B cell (primary cell): Measurements from ENCODE around the gene SMARCC2. TPM values are rescaled to one million over a fixed set of nuclear protein-coding genes. Genes with fewer than 3 reads are reported as not detected.

ENCODE experiments used
- ATAC-seq: fragments of 200-7000 bp; cut with Tn5 transposase; one replicate; pipeline ENCODE4 v1.10.0; 2021; ENCODE audit warnings: low read depth, mild to moderate bottlenecking, moderate number of reproducible peaks, moderate library complexity
- CTCF ChIA-PET: fragments of 350-600 bp; sonication (Branson Sonifier 250); formaldehyde crosslinking; loops from one replicate; lab custom pipeline; 2021; ENCODE audit warnings: antibody characterized with exemption, inconsistent platforms; lab: Charles Lee
- POLR2A ChIA-PET: fragments of 350-600 bp; sonication (Branson Sonifier 250); formaldehyde crosslinking; loops from one replicate; lab custom pipeline; 2021; ENCODE audit warnings: antibody characterized with exemption; lab: Charles Lee
- DNase-seq: peaks from one replicate; pipeline ENCODE4 v3.0.0; 2013
- H2AFZ ChIP-seq: 2 replicates; pipeline ENCODE4 v1.6.1; 2012; ENCODE audit warnings: mild to moderate bottlenecking, low read depth, low read length; ENCODE audit not compliant: insufficient read depth, poor library complexity, severe bottlenecking
- H3K27ac ChIP-seq, 2 donors: 1 replicate in 1 of 2; 2 replicates in 1 of 2; pipeline ENCODE4 v1.5.1; 2012 to 2013; ENCODE audit warnings: low read length in 2 of 2, mild to moderate bottlenecking in 2 of 2, moderate library complexity in 1 of 2
- H3K27me3 ChIP-seq, 4 experiments: fragments of 200-600 bp in 1 of 4; sonication (generic) in 1 of 4; replicated peaks in 1 of 4; 1 replicate in 2 of 4; 2 replicates in 2 of 4; pipeline versions ENCODE4 v1.6.1 to v1.7.0; 2013 to 2016; ENCODE audit warnings: low read length in 3 of 4, mild to moderate bottlenecking in 2 of 4, mixed read lengths in 1 of 4, moderate library complexity in 1 of 4; ENCODE audit not compliant: insufficient read depth in 4 of 4, control insufficient read depth in 3 of 4; ENCODE audit errors: control extremely low read depth in 1 of 4
- H3K36me3 ChIP-seq, 2 experiments: replicated peaks in 1 of 2; 1 replicate in 1 of 2; 2 replicates in 1 of 2; pipeline versions ENCODE4 v1.6.1 to v1.7.1; 2013; ENCODE audit warnings: low read length in 1 of 2; ENCODE audit not compliant: insufficient read depth in 2 of 2, control insufficient read depth in 1 of 2; ENCODE audit errors: control extremely low read depth in 1 of 2, extremely low read depth in 1 of 2
- H3K4me1 ChIP-seq, 2 donors: fragments of 200-600 bp in 1 of 2; sonication (generic) in 1 of 2; 1 replicate in 1 of 2; 2 replicates in 1 of 2; pipeline versions ENCODE4 v1.5.1 to v1.6.1; 2013 to 2017; ENCODE audit warnings: low read length in 2 of 2; ENCODE audit not compliant: control insufficient read depth in 2 of 2, insufficient read depth in 2 of 2
- H3K4me2 ChIP-seq: replicated peaks from 2 replicates; pipeline ENCODE3; 2012; ENCODE audit warnings: mild to moderate bottlenecking, low read depth, low read length; ENCODE audit not compliant: poor library complexity, severe bottlenecking
- H3K4me3 ChIP-seq, 5 experiments: fragments of 200-600 bp in 1 of 5; sonication (generic) in 1 of 5; 1 replicate in 3 of 5; 2 replicates in 2 of 5; pipeline versions ENCODE4 v1.5.1 to v1.7.0; 2011 to 2016; ENCODE audit warnings: low read length in 4 of 5, mild to moderate bottlenecking in 4 of 5, low read depth in 2 of 5, control low read depth in 1 of 5, moderate library complexity in 1 of 5; ENCODE audit not compliant: insufficient read depth in 1 of 5; ENCODE audit errors: control extremely low read depth in 1 of 5, extremely low read depth in 1 of 5
- H3K79me2 ChIP-seq: fragments of 200-600 bp; sonication (generic); one replicate; pipeline ENCODE4 v1.6.0; 2016; ENCODE audit warnings: low read length; ENCODE audit not compliant: control insufficient read depth, insufficient read depth
- H3K9ac ChIP-seq: fragments of 200-600 bp; sonication (generic); 2 replicates; pipeline ENCODE4 v1.6.1; 2017; ENCODE audit warnings: mild to moderate bottlenecking, low read length, moderate library complexity
- H3K9me3 ChIP-seq, 3 donors: one replicate each; pipeline versions ENCODE4 v1.6.1 to v1.7.1; 2013; ENCODE audit warnings: low read length in 2 of 3; ENCODE audit not compliant: control insufficient read depth in 2 of 3, insufficient read depth in 1 of 3; ENCODE audit errors: control extremely low read depth in 1 of 3
- H4K20me1 ChIP-seq: 2 replicates; pipeline ENCODE4 v1.6.0; 2012; ENCODE audit warnings: mild to moderate bottlenecking, low read length; ENCODE audit not compliant: insufficient read depth, control insufficient read depth, poor library complexity, severe bottlenecking
- H3K27ac Mint-ChIP-seq: one replicate; pipeline ENCODE4 v1.8.0; 2021; ENCODE audit warnings: mixed read lengths
- H3K27me3 Mint-ChIP-seq: one replicate; pipeline ENCODE4 v1.8.0; 2021; ENCODE audit warnings: mixed read lengths
- H3K4me1 Mint-ChIP-seq: one replicate; pipeline ENCODE4 v1.8.0; 2021; ENCODE audit warnings: mixed read lengths
- H3K4me3 Mint-ChIP-seq: one replicate; pipeline ENCODE4 v1.8.0; 2021; ENCODE audit warnings: mixed read lengths
- H3K9me3 Mint-ChIP-seq: one replicate; pipeline ENCODE4 v1.8.0; 2022; ENCODE audit warnings: mixed read lengths; ENCODE audit not compliant: insufficient read depth
- CTCF ChIP-seq: fragments of 200-600 bp; IDR thresholded peaks from one replicate; pipeline ENCODE4 v1.8.0; 2022; ENCODE audit warnings: antibody characterized with exemption, mild to moderate bottlenecking
- EZH2 ChIP-seq: IDR thresholded peaks from 2 replicates; pipeline ENCODE4 v1.6.1; 2012; ENCODE audit warnings: borderline replicate concordance, low read depth, mild to moderate bottlenecking, moderate library complexity, low read length; ENCODE audit not compliant: insufficient read depth, poor library complexity, severe bottlenecking
- WGBS: methylation state at CpG from one replicate; pipeline ENCODE4 v1.1.5; 2013; ENCODE audit warnings: missing lambda C conversion rate; ENCODE audit not compliant: insufficient coverage; 5-methylcytosine and 5-hydroxymethylcytosine counted together
- intact Hi-C: fragments of 100-400 bp; cut with micrococcal nuclease; formaldehyde crosslinking; loops from one replicate; pipeline ENCODE4 v1.10.0; 2022
- polyA plus RNA-seq: library from polyadenylated mRNA; depleted of rRNA; stranded (reverse); fragments of >200 nt; gene quantifications from 2 replicates; pipeline ENCODE4 v1.2.3, GENCODE V29; 2012
- total RNA-seq, 2 donors: library from RNA; stranded (reverse); fragments of 120-200 nt in 1 of 2; gene quantifications; 1 replicate in 1 of 2; 2 replicates in 1 of 2; pipeline versions ENCODE4 v1.2.3 to v1.2.4, GENCODE V29; 2013 to 2022

Gene SMARCC2
- total and polyA plus RNA-seq, 2 donors (not counting 1 experiment from before 2014, with no cell fraction given) = 70.4 to 198 TPM

DNA sequence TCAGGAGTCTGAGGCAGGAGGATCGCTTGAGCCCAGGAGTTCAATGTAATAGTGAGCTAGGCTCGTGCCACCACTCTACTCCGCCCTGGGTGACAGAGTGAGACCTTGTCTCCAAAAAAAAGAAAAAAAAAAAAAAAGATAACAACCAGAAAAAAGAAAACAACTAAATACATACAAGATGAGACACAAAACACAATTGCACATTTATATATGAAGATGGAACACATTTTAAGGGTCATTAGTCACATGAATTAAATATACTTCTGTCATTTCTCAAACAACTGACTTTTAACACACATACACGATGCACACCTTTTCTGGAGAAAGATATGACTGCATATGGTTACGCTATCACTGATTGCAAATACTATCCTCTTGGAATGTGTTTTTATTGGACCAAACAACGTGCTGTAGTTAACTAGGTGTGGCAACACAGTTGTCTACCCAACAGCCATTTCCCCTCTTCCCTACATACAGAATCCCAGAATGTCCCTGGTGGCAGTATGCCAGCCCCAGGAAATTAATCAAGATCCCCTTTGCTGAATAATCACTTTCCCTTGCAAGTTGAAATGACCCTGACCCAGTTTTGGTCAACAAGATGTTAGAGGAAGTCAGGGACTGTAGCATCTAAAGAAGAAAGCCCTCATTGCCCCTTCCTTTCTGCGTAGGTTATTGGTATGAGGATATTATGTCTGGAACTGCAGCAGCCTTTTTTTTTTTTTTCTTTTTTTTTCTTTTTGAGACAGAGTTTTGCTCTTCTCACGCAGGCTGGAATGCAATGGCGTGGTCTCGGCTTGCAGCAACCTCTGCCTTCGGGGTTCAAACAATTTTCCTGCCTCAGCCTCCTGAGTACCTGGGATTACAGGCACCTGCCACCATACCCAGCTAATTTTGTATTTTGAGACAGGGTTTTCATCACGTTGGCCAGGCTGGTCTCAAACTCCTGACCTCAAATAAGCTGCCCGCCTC, 42.5 kb downstream of the SMARCC2 start:
- POLR2A ChIA-PET = interaction anchor here (0.6 to 1.2 kb wide), 3 partner anchors 15 to 1080 kb away, joined by 3 to 7 read pairs (median 5); no protein-coding TSS in a partner anchor
- Histone ChIP-seq H3K4me2 (no peak overlapping the region), H2AFZ (no peak overlapping the region), H3K4me3 (no peak overlapping the region), H3K36me3 (peaks cover 0 to 40% of the 10 kb centered on the region in 2 experiments), H3K9ac (no peak overlapping the region), H3K27me3 (no peaks in the 10 kb centered on the region), H3K79me2 (peaks cover 9% of the 10 kb centered on the region), H3K4me1 (peaks cover 6 to 7% of the 10 kb centered on the region in 2 donors), H3K27ac (no peak overlapping the region), H3K9me3 (no peaks in the 10 kb centered on the region), H4K20me1 (peaks cover 6% of the 10 kb centered on the region)
- 81% methylated on average over 4 of the region's 13 CpGs for WGBS
- Mint-ChIP-seq H3K27me3 (no peaks in the 10 kb centered on the region), H3K4me1 (peaks cover 21% of the 10 kb centered on the region), H3K27ac (peak overlapping the region; percentile 63), H3K4me3 (no peak overlapping the region), H3K9me3 (no peaks in the 10 kb centered on the region)
- DNase-seq = no peak
- no peak for ATAC-seq
- TF ChIP-seq EZH2 (no peak), CTCF (no peak)
- intact Hi-C loops = no loop called here
- CTCF ChIA-PET = interaction anchor here (0.6 to 0.7 kb wide), 2 partner anchors 43 to 1643 kb away, joined by 3 to 5 read pairs; partner anchors contain the start of gene PA2G4

DNA sequence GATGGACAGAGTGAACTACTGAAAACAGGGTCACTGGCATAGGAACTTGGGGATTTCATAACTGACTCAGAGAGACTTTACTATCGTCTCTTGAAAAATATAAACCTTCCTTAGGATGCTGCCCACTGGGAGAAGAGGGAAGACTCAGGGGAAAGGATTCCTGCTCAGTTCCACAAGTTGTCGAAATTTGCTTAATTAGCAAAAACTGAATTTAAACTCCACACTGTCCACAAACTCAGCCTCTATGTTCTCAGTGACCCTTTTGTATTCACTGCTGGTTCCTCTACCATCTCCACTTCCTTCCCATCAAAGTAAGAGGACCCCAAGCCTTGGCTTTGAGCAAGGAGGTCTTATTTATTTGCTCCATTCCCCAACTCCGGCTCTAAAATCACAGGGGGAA, 44.1 kb downstream of the SMARCC2 start:
- H3K9me3 Mint-ChIP-seq = no peaks in the 10 kb centered on the region
- H3K9me3 ChIP-seq = no peaks in the 10 kb centered on the region
- H3K4me2 ChIP-seq = no peak overlapping the region
- H3K27ac ChIP-seq = no peak overlapping the region
- H4K20me1 ChIP-seq = peaks cover 6% of the 10 kb centered on the region
- intact Hi-C loops = no loop called here
- H3K4me1 Mint-ChIP-seq = peaks cover 11% of the 10 kb centered on the region
- ATAC-seq (no peak), DNase-seq (no peak)
- H3K4me3 ChIP-seq = no peak overlapping the region
- peaks cover 4% of the 10 kb centered on the region for H3K79me2 ChIP-seq
- CTCF ChIA-PET = interaction anchor here (2.2 kb wide), 1 partner anchor 18 kb away, joined by 15 read pairs; the partner anchor contains the start of gene ESYT1
- H3K27me3 Mint-ChIP-seq = no peaks in the 10 kb centered on the region
- TF ChIP-seq CTCF = no peak
- no peak for TF ChIP-seq EZH2
- POLR2A ChIA-PET = interaction anchor here (1.0 kb wide), 1 partner anchor 10 kb away, joined by 7 read pairs; no protein-coding TSS in a partner anchor
- H2AFZ ChIP-seq = no peak overlapping the region
- no peak overlapping the region for H3K4me3 Mint-ChIP-seq
- peak overlapping the region; percentile 65 for H3K27ac Mint-ChIP-seq
- H3K9ac ChIP-seq = no peak overlapping the region
- no peaks in the 10 kb centered on the region for H3K4me1 ChIP-seq
- WGBS = 83% methylated on average over 1 of the region's 3 CpGs
- peaks cover 0 to 48% of the 10 kb centered on the region in 2 experiments for H3K36me3 ChIP-seq
- H3K27me3 ChIP-seq = no peaks in the 10 kb centered on the region
